ENCODE measurements around the gene HPCAL4. TPM values are rescaled to one million over a fixed set of nuclear protein-coding genes. Genes with fewer than 3 reads are reported as not detected.

HPCAL4 gene
- total and polyA plus RNA-seq, 11 donors: 0.12 to 1.2 (median 0.46) TPM

GRCh38 chr1:39698568-39698967 lies 7.3 kb upstream of the HPCAL4 start:
- Histone ChIP-seq H3K27me3 (peaks cover 0 to 23% (median 0%) of the 10 kb centered on the region in 9 donors), H3K36me3 (no peaks in the 10 kb centered on the region), H3K27ac (no peak overlapping the region), H3K4me3 (no peak overlapping the region), H3K4me1 (peaks cover 0 to 16% (median 4%) of the 10 kb centered on the region in 12 donors), H3K9me3 (no peaks in the 10 kb centered on the region)
- intact Hi-C loops (cut with DNase I): no loop called here
- DNase-seq: no peak
- ATAC-seq: no peak
- no peak for TF ChIP-seq POLR2A (IDR thresholded peaks at IDR 0.05)
- no peak for TF ChIP-seq CTCF (IDR thresholded peaks at IDR 0.05)
- 85 to 98% (median 91%) methylated on average over 4 of the region's 4 CpGs for WGBS, 4 donors

- Histone ChIP-seq H3K4me1 (peaks cover 1 to 20% (median 9%) of the 10 kb centered on the region in 12 donors), H3K4me3 (no peak overlapping the region), H3K27me3 (peaks cover 0 to 44% (median 10%) of the 10 kb centered on the region in 9 donors), H3K9me3 (no peaks in the 10 kb centered on the region), H3K36me3 (no peaks in the 10 kb centered on the region), H3K27ac (no peak overlapping the region)
- TF ChIP-seq CTCF (IDR thresholded peaks at IDR 0.05) (no peak), POLR2A (IDR thresholded peaks at IDR 0.05) (no peak)
- DNase-seq: no peak
- no peak for ATAC-seq
- intact Hi-C loops (cut with DNase I): no loop called here
- WGBS, 4 donors: 41 to 65% (median 55%) methylated on average over 1 of the region's 1 CpG
Measured at GRCh38 chr1:39696448-39696847, 5.2 kb upstream of the HPCAL4 start.

- DNase-seq (no peak), ATAC-seq (no peak)
- no peaks in the 10 kb centered on the region for H3K36me3 ChIP-seq
- H3K27me3 ChIP-seq: peaks cover 0 to 58% (median 23%) of the 10 kb centered on the region in 9 donors
- intact Hi-C loops (cut with DNase I): no loop called here
- H3K9me3 ChIP-seq: no peaks in the 10 kb centered on the region
- no peak overlapping the region for H3K27ac ChIP-seq
- peaks cover 2 to 20% (median 16%) of the 10 kb centered on the region in 12 donors for H3K4me1 ChIP-seq
- TF ChIP-seq CTCF (IDR thresholded peaks at IDR 0.05) (no peak), POLR2A (IDR thresholded peaks at IDR 0.05) (no peak)
- WGBS, 4 donors: 12 to 23% (median 16%) methylated on average over 1 of the region's 1 CpG
- H3K4me3 ChIP-seq: no peak overlapping the region
Measured at GRCh38 chr1:39695016-39695415, 3.8 kb upstream of the HPCAL4 start.

GRCh38 chr1:39694026-39694425 lies 2.8 kb upstream of the HPCAL4 start:
- Histone ChIP-seq H3K4me1 (peaks cover 2 to 26% (median 16%) of the 10 kb centered on the region in 12 donors), H3K27me3 (peaks cover 0 to 68% (median 24%) of the 10 kb centered on the region in 9 donors), H3K9me3 (no peaks in the 10 kb centered on the region), H3K36me3 (no peaks in the 10 kb centered on the region), H3K4me3 (no peak overlapping the region), H3K27ac (no peak overlapping the region)
- intact Hi-C loops (cut with DNase I): no loop called here
- 85 to 96% (median 93%) methylated on average over 1 of the region's 1 CpG for WGBS, 4 donors
- TF ChIP-seq CTCF (IDR thresholded peaks at IDR 0.05) (no peak), POLR2A (IDR thresholded peaks at IDR 0.05) (no peak)
- DNase-seq (no peak), ATAC-seq (no peak)
